OCI-LY1 (cell line): ENCODE measurements around the gene FOXK2.
"Not testable (repeated sequence)": the region's sequence is repeated elsewhere in the genome, so short reads cannot be mapped to it uniquely, and the experiment has no call there.

Experiments
- H2AFZ ChIP-seq: fragments of 200-600 bp; sonication (generic), shearing (Covaris generic); 2 replicates; pipeline ENCODE4 v1.6.0; 2014; ENCODE audit warnings: antibody characterized with exemption, mild to moderate bottlenecking, low read length
- H3F3A ChIP-seq: fragments of 200-600 bp; sonication (generic), shearing (Covaris generic); 2 replicates; pipeline ENCODE4 v1.6.0; 2014; ENCODE audit warnings: mild to moderate bottlenecking, antibody characterized with exemption, low read length, moderate library complexity; ENCODE audit not compliant: insufficient read depth
- H3K27ac ChIP-seq: fragments of 200-600 bp; sonication (generic); 2 replicates; pipeline ENCODE4 v1.5.1; 2014; ENCODE audit warnings: low read length, mixed run types, mild to moderate bottlenecking, low read depth; ENCODE audit not compliant: poor library complexity, severe bottlenecking
- H3K27me3 ChIP-seq: fragments of 200-600 bp; sonication (generic); 2 replicates; pipeline ENCODE4 v1.6.0; 2014; ENCODE audit warnings: antibody characterized with exemption, mild to moderate bottlenecking, low read length, moderate library complexity; ENCODE audit not compliant: insufficient read depth
- H3K36me3 ChIP-seq: fragments of 200-600 bp; sonication (generic); 2 replicates; pipeline ENCODE4 v1.6.1; 2014; ENCODE audit warnings: mild to moderate bottlenecking, antibody characterized with exemption, low read length, moderate library complexity, mixed read lengths; ENCODE audit not compliant: insufficient read depth
- H3K4me1 ChIP-seq: fragments of 200-600 bp; sonication (generic); 2 replicates; pipeline ENCODE4 v1.5.1; 2014; ENCODE audit warnings: mild to moderate bottlenecking, low read length, moderate library complexity; ENCODE audit not compliant: insufficient read depth, severe bottlenecking
- H3K4me2 ChIP-seq: fragments of 200-600 bp; sonication (generic), shearing (Covaris generic); 2 replicates; pipeline ENCODE4 v1.6.1; 2014; ENCODE audit warnings: low read length
- H3K4me3 ChIP-seq: fragments of 200-600 bp; sonication (generic); 2 replicates; pipeline ENCODE4 v1.5.1; 2014; ENCODE audit warnings: low read length, low read depth, mild to moderate bottlenecking, mixed read lengths; ENCODE audit not compliant: poor library complexity, severe bottlenecking
- H3K79me2 ChIP-seq: fragments of 200-600 bp; shearing (Covaris generic); 2 replicates; pipeline ENCODE4 v1.6.1; 2016; ENCODE audit warnings: mixed run types, low read length, mixed read lengths; ENCODE audit not compliant: insufficient read depth
- H3K9ac ChIP-seq: fragments of 200-600 bp; sonication (generic), shearing (Covaris generic); 2 replicates; pipeline ENCODE4 v1.6.1; 2014; ENCODE audit warnings: mild to moderate bottlenecking, low read length, mixed read lengths
- H3K9me2 ChIP-seq: fragments of 200-600 bp; sonication (generic), shearing (Covaris generic); 2 replicates; pipeline ENCODE4 v1.6.1; 2014; ENCODE audit warnings: low read depth, mild to moderate bottlenecking, low read length, mixed read lengths
- H3K9me3 ChIP-seq: fragments of 200-600 bp; shearing (Covaris generic); 2 replicates; pipeline ENCODE4 v1.6.1; 2014; ENCODE audit warnings: low read length, mixed read lengths
- H4K20me1 ChIP-seq: fragments of 200-600 bp; sonication (generic), shearing (Covaris generic); 2 replicates; pipeline ENCODE4 v1.6.0; 2016; ENCODE audit warnings: mild to moderate bottlenecking, low read length; ENCODE audit not compliant: insufficient read depth
- CTCF ChIP-seq: fragments of 200-600 bp; sonication (generic), shearing (Covaris generic); IDR thresholded peaks from 2 replicates; pipeline ENCODE4 v1.5.1; 2017; ENCODE audit warnings: mild to moderate bottlenecking, antibody characterized with exemption, low read length, moderate library complexity, mixed read lengths
- EZH2 ChIP-seq: fragments of 200-600 bp; sonication (generic), shearing (Covaris generic); IDR thresholded peaks from 2 replicates; pipeline ENCODE4 v1.8.0; 2017; ENCODE audit warnings: borderline replicate concordance, mixed run types, mild to moderate bottlenecking, antibody characterized with exemption, low read length, moderate library complexity, mixed read lengths

Gene FOXK2

GRCh38 chr17:82513864-82514263, 5.7 kb upstream of the FOXK2 start:
- H3K36me3 ChIP-seq, H4K20me1 ChIP-seq, H3K4me1 ChIP-seq, H2AFZ ChIP-seq, H3K79me2 ChIP-seq, H3K4me2 ChIP-seq, H3K4me3 ChIP-seq, H3K9me3 ChIP-seq, H3K9me2 ChIP-seq, H3K27ac ChIP-seq, H3K9ac ChIP-seq, H3F3A ChIP-seq, H3K27me3 ChIP-seq: not testable (repeated sequence)

DNA sequence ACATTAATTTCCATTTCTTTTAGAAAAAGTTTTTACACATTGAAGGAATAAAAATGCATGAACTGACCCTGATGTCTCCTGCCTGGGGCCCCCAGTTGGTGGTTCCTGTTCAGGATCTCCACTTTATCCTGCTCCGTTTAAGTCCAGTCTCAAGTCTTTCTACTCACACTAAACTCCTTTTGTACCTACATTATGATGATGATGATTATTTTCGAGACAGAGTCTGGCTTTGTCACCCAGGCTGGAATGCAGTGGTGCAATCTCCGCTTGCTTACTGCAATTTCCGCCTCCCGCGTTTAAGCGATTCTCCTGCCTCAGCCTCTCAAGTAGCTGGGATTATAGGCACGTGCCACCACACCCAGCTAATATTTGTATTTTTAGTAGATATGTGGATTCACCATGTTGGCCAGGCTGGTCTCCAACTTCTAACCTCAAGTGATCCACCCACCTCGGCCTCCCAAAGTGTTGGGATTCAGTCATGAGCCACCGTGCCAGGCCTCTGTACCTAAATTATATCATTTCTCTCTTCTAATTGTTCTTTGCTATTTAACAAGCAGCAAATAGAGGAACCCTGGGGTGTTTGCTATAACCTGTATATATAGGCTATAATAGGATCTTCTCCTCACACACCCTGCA, 2.2 kb upstream of the FOXK2 start:
- no peaks in the 10 kb centered on the region for H3K9me2 ChIP-seq
- no peaks in the 10 kb centered on the region for H4K20me1 ChIP-seq
- no peaks in the 10 kb centered on the region for H3K36me3 ChIP-seq
- peaks cover 24% of the 10 kb centered on the region for H3K79me2 ChIP-seq
- no peak overlapping the region for H3K9ac ChIP-seq
- no peaks in the 10 kb centered on the region for H3K9me3 ChIP-seq
- H3K4me2 ChIP-seq: no peak overlapping the region
- no peak for TF ChIP-seq EZH2
- no peak for TF ChIP-seq CTCF
- no peak overlapping the region for H2AFZ ChIP-seq
- 0 out of 2 replicates have a peak, but pooled peaks cover 3% of the 10 kb centered on the region for H3F3A ChIP-seq
- no peak overlapping the region for H3K4me3 ChIP-seq
- H3K4me1 ChIP-seq: peaks cover 21% of the 10 kb centered on the region
- no peak overlapping the region for H3K27ac ChIP-seq
- no peaks in the 10 kb centered on the region for H3K27me3 ChIP-seq

DNA sequence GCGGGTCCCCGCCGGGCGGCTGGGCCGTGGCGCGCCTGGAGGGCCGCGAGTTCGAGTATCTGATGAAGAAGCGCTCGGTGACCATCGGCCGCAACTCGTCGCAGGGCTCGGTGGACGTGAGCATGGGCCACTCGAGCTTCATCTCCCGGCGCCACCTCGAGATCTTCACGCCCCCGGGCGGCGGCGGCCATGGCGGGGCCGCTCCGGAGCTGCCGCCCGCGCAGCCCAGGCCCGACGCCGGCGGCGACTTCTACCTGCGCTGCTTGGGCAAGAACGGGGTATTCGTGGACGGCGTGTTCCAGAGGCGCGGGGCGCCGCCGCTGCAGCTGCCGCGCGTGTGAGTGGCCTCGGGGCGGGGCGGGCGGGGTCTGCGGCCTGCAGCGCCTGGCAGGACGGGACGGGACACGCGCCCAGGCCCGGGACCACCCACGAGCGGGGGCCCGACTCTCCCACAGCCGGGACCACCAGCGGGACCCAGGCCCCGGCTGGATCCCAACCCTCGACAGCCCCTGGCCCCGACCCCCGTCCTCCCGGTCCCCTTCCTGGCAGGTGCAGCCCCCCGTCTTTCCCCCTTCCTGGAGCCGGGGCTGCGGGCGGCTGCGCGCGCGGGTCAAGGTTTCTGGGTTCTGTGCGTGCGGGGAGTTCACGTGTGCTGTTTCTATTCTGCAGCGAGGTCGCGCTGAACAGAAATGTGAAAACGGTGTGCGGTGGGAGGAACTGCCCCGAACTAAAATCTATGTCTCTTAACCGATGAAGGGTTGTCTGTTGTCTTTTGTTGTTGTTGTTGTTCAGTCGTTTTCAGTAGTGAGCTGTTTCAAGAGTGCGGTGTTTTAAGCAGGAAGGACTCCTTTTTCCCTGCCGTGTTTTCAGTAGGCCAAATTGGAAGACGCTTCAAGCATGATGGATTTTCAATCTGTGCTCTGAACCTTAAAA, 705 bp downstream of the FOXK2 start:
- peaks cover 4% of the 10 kb centered on the region; the same call in 1 of the 2 replicates for H3K36me3 ChIP-seq
- H3K9me3 ChIP-seq: no peaks in the 10 kb centered on the region
- peak overlapping the region; percentile 91 for H3K4me3 ChIP-seq
- peaks cover 42% of the 10 kb centered on the region for H3K4me1 ChIP-seq
- H2AFZ ChIP-seq: no peak overlapping the region
- no peaks in the 10 kb centered on the region for H3K27me3 ChIP-seq
- H3F3A ChIP-seq: no peaks in the 10 kb centered on the region
- peak overlapping the region; percentile 69 for H3K4me2 ChIP-seq
- TF ChIP-seq EZH2: no peak
- TF ChIP-seq CTCF: no peak
- no peaks in the 10 kb centered on the region for H3K9me2 ChIP-seq
- peak overlapping the region; percentile 86 for H3K9ac ChIP-seq
- peaks cover 53% of the 10 kb centered on the region for H3K79me2 ChIP-seq
- peaks cover 4% of the 10 kb centered on the region; the same call in 1 of the 2 replicates for H4K20me1 ChIP-seq
- peak overlapping the region; percentile 16 for H3K27ac ChIP-seq
